Fibroblast of lung (primary cell): ENCODE results near the gene RAB1B.

Experiments used
- CTCF ChIP-seq, 2 donors: IDR thresholded peaks in 1 of 2; conservative IDR thresholded peaks in 1 of 2; 1 replicate in 1 of 2; 2 replicates in 1 of 2; pipeline ENCODE4 v1.5.1; 2011 to 2012; ENCODE audit warnings: low read length in 2 of 2, control low read depth in 1 of 2, inconsistent platforms in 1 of 2, low read depth in 1 of 2, mild to moderate bottlenecking in 1 of 2
- EZH2 ChIP-seq: IDR thresholded peaks from 2 replicates; pipeline ENCODE4 v1.5.1; 2012; ENCODE audit warnings: low read length, control low read depth, mild to moderate bottlenecking; ENCODE audit errors: missing control alignments

- no peak for TF ChIP-seq CTCF (conservative IDR thresholded peaks at IDR 0.05 in 1 of 2, IDR thresholded peaks at IDR 0.05 in 1 of 2; ENCODE audit: low read depth in 1 of 2, low read length in 2 of 2)
- no peak for TF ChIP-seq EZH2
Observed at GRCh38 chr11:66251809-66252208, 16.6 kb upstream of the RAB1B start.
